IMR-90 (cell line): ENCODE results near the gene CHRNA7.

Experiments used
- BHLHE40 ChIP-seq: fragments of 150-350 bp; IDR thresholded peaks from 2 replicates; pipeline ENCODE4 v1.6.1; 2016; ENCODE audit warnings: mild to moderate bottlenecking, low read depth, low read length
- CEBPB ChIP-seq: IDR thresholded peaks from 2 replicates; pipeline ENCODE4 v1.6.1; 2012; ENCODE audit warnings: low read depth, low read length, improper control_type of control experiment
- MXI1 ChIP-seq: IDR thresholded peaks from 2 replicates; pipeline ENCODE4 v1.6.1; 2012; ENCODE audit warnings: low read depth, mild to moderate bottlenecking, low read length, moderate library complexity, borderline replicate concordance
- POLR2A ChIP-seq: IDR thresholded peaks from 2 replicates; pipeline ENCODE4 v1.6.1; 2012; ENCODE audit warnings: mild to moderate bottlenecking, low read depth, low read length
- RAD21 ChIP-seq: IDR thresholded peaks from 2 replicates; pipeline ENCODE4 v1.6.1; 2012; ENCODE audit warnings: low read length, improper control_type of control experiment
- RFX5 ChIP-seq: IDR thresholded peaks from 2 replicates; pipeline ENCODE4 v1.8.0; 2012; ENCODE audit warnings: low read depth, mild to moderate bottlenecking, low read length, moderate library complexity
- TF ChIP-seq, protein P1 (sequence below): conservative IDR thresholded peaks from 2 replicates; pipeline ENCODE4 v1.5.1; 2012; ENCODE audit warnings: mild to moderate bottlenecking, low read depth, low read length, improper control_type of control experiment
- TF ChIP-seq, protein P2 (sequence below): fragments of 150-350 bp; IDR thresholded peaks from 2 replicates; pipeline ENCODE4 v1.6.1; 2016; ENCODE audit warnings: low read depth, mild to moderate bottlenecking, low read length, moderate library complexity, borderline replicate concordance

DNA sequence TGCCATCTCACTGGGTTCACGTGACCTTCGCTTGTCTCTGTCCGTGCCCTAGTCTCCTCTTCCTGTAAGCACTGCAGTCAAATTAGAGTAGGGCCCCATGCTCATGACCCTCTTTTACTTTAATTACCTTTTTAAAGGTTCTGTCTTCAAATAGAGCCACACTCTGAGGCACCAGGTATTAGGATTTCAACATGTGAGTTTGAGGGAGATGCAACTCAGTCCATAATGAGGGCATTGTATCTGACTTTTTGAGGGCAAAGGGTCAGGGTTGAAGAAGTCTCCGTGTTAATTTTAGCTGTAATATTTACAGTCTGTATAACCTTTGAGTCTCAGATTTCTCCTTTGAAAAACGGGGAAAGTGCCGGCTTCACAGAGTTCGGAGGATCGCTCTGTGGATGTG lies 82.9 kb downstream of the CHRNA7 start:
- no peak for TF ChIP-seq RAD21
- no peak for TF ChIP-seq POLR2A
- TF ChIP-seq, protein P1, sequence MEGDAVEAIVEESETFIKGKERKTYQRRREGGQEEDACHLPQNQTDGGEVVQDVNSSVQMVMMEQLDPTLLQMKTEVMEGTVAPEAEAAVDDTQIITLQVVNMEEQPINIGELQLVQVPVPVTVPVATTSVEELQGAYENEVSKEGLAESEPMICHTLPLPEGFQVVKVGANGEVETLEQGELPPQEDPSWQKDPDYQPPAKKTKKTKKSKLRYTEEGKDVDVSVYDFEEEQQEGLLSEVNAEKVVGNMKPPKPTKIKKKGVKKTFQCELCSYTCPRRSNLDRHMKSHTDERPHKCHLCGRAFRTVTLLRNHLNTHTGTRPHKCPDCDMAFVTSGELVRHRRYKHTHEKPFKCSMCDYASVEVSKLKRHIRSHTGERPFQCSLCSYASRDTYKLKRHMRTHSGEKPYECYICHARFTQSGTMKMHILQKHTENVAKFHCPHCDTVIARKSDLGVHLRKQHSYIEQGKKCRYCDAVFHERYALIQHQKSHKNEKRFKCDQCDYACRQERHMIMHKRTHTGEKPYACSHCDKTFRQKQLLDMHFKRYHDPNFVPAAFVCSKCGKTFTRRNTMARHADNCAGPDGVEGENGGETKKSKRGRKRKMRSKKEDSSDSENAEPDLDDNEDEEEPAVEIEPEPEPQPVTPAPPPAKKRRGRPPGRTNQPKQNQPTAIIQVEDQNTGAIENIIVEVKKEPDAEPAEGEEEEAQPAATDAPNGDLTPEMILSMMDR: no peak
- TF ChIP-seq MXI1: no peak
- TF ChIP-seq RFX5: no peak
- TF ChIP-seq BHLHE40: no peak
- no peak for TF ChIP-seq CEBPB
- TF ChIP-seq, protein P2, sequence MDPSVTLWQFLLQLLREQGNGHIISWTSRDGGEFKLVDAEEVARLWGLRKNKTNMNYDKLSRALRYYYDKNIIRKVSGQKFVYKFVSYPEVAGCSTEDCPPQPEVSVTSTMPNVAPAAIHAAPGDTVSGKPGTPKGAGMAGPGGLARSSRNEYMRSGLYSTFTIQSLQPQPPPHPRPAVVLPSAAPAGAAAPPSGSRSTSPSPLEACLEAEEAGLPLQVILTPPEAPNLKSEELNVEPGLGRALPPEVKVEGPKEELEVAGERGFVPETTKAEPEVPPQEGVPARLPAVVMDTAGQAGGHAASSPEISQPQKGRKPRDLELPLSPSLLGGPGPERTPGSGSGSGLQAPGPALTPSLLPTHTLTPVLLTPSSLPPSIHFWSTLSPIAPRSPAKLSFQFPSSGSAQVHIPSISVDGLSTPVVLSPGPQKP: no peak
